C4-2B (cell line): ENCODE results near the gene DAD1.
"Not testable (repeated sequence)": the region's sequence is repeated elsewhere in the genome, so short reads cannot be mapped to it uniquely, and the experiment has no call there.

Source experiments
- H3K27ac ChIP-seq: fragments of 450-650 bp; 2 replicates; pipeline ENCODE4 v1.5.1; 2017
- CTCF ChIP-seq: fragments of 450-650 bp; conservative IDR thresholded peaks from 2 replicates; pipeline ENCODE4 v1.5.1; 2017; ENCODE audit warnings: mild to moderate bottlenecking
- ZFX ChIP-seq: fragments of 450-650 bp; IDR thresholded peaks from 2 replicates; pipeline ENCODE4 v1.6.1; 2017

DAD1 gene

GRCh38 chr14:22566845-22567244, 22.2 kb downstream of the DAD1 start:
- H3K27ac ChIP-seq = no peak overlapping the region
- TF ChIP-seq CTCF (no peak), ZFX (no peak)

- not testable (repeated sequence) for H3K27ac ChIP-seq
Observed at GRCh38 chr14:22566266-22566665, 22.8 kb downstream of the DAD1 start.

DNA sequence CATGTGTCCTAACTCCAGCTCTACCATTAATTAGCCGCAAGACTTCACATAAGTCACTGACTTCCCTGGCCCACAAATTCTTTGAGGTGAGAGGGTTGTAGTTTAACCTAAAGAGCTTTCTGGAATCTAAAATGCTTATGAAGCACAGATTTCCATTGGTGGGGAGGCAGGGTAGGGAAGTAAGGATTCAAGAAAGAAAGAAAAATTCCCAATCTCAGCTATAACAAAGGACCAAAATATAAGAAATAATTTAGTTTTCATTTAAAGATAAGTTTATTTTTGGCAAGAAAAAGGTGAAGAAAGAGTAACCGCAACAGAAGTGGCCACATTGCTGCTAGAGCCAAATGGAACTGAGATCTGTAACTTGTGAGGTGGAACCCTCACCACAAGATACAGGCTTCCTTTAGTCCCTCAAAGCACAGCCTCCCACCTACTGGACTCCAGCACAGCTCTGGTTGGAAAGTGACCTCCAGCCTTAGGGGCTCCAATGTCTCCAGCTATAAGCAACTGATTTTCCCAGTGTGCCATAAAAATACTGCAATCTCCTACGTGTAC, 23.6 kb downstream of the DAD1 start:
- H3K27ac ChIP-seq = no peak overlapping the region
- TF ChIP-seq ZFX = no peak
- no peak for TF ChIP-seq CTCF

DNA sequence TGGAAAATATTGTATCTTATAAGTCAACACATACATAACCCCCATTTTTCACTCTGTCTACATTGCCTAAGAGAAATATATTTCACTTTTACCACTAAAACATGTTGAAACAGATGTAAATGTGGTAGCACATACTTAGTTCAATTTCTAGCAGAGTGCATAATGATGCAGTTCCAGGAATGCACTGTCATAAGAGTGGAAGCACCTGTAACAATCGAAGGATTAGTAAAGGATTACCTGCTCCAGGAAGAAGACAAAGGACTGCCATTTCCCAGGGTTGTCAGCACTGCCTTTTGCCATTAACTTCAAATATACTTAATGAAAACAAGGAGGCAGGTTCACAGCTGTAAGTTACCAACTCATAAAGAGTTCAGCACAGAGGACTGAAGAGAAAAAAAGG, 24.6 kb downstream of the DAD1 start:
- H3K27ac ChIP-seq = no peak overlapping the region
- no peak for TF ChIP-seq CTCF
- TF ChIP-seq ZFX = no peak

DNA sequence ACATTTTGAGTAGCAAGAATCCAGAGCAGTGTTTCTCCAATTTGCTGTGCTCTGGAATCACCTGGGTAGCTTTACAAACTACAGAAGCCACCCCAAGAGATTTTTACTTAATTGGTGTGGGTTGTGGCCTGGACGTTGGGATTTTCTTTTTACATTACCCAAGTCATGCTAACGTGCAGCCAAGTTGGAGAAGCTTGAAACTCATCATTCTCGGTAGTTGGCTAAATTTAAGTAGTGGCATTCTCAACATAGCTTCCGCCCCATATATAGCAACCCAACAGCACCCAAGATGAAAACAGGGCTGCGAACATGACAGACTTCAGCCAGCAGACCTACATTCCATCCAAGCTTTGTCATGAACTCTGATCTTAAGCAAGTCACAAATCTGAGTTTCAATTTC, 25.0 kb downstream of the DAD1 start:
- TF ChIP-seq ZFX (no peak), CTCF (no peak)
- no peak overlapping the region for H3K27ac ChIP-seq

DNA sequence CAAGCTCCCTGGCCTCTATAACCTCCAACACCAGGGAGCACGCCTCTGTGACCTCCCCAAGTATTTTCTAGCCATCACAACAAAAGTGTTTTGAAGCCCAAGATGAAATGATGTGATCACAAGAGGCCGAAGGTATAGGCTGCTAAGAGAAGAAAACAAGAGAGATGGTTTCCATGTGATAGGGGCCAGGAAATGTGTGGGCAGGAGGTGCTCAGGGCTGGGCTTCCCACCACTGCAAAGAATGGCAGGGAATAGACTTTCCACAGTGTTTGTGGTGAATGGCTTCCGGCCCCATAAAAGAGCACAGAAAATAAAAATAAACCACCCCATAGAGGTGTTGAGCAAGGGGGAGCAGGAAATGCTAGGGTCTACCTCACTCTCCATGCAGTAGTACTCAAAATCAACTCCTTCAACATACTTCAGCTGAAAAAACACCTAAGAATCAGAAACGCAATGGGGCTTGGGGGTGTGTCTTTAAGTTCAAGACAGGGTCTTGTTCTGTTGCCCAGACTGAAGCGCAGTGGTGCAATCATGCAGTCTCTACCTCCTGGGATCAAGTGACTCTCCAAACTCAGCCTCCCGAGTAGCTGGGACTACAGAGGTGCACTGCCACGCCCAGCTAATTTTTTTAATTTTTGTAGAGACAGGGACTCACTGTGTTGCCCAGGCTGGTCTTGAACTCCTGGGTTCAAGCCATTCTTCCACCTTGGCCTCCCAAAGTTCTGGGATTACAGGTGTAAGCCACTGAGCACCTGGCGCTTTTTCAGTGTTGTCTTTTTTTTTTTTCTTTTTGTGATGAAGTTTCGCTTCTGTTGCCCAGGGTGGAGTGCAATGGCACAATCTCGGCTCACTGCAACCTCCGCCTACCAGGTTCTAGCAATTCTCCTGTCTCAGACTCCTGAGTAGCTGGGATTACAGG, 27.1 kb downstream of the DAD1 start:
- TF ChIP-seq ZFX (no peak), CTCF (no peak)
- peak overlapping the region; percentile 25; the same call in 1 of the 2 replicates for H3K27ac ChIP-seq

- TF ChIP-seq ZFX = no peak
- no peak for TF ChIP-seq CTCF
- peak overlapping the region; percentile 25; the same call in 1 of the 2 replicates for H3K27ac ChIP-seq
Observed at GRCh38 chr14:22561366-22561660, 27.7 kb downstream of the DAD1 start.
